ENCODE data around the gene AUTS2.

Gene AUTS2

GRCh38 chr7:69840248-69840647 lies 242.0 kb downstream of the AUTS2 start:
- no peak overlapping the region for H3K4me3 ChIP-seq (ENCODE audit: low read depth, low read length)
- DNase-seq (ENCODE audit: low read depth): no peak
- no peak for TF ChIP-seq CTCF (IDR thresholded peaks at IDR 0.05; ENCODE audit: low read depth, low read length, missing control alignments)

- DNase-seq (ENCODE audit: low read depth): peak; percentile 59
- TF ChIP-seq CTCF (IDR thresholded peaks at IDR 0.05; ENCODE audit: low read depth, low read length, missing control alignments): no peak
- no peak overlapping the region for H3K4me3 ChIP-seq (ENCODE audit: low read depth, low read length)
Measured at GRCh38 chr7:69843653-69844052, 245.4 kb downstream of the AUTS2 start.

- TF ChIP-seq CTCF (IDR thresholded peaks at IDR 0.05; ENCODE audit: low read depth, low read length, missing control alignments): no peak
- no peak overlapping the region for H3K4me3 ChIP-seq (ENCODE audit: low read depth, low read length)
- DNase-seq (ENCODE audit: low read depth): no peak
Measured at GRCh38 chr7:69844264-69844868, 246.1 kb downstream of the AUTS2 start.

- DNase-seq (ENCODE audit: low read depth): no peak
- H3K4me3 ChIP-seq (ENCODE audit: low read depth, low read length): no peak overlapping the region
- no peak for TF ChIP-seq CTCF (IDR thresholded peaks at IDR 0.05; ENCODE audit: low read depth, low read length, missing control alignments)
Measured at GRCh38 chr7:69845721-69846495, 247.6 kb downstream of the AUTS2 start.

GRCh38 chr7:69847921-69848612 lies 249.8 kb downstream of the AUTS2 start:
- H3K4me3 ChIP-seq (ENCODE audit: low read depth, low read length): no peak overlapping the region
- TF ChIP-seq CTCF (IDR thresholded peaks at IDR 0.05; ENCODE audit: low read depth, low read length, missing control alignments): no peak
- DNase-seq (ENCODE audit: low read depth): no peak

GRCh38 chr7:69849268-69849667 lies 251.0 kb downstream of the AUTS2 start:
- no peak overlapping the region for H3K4me3 ChIP-seq (ENCODE audit: low read depth, low read length)
- TF ChIP-seq CTCF (IDR thresholded peaks at IDR 0.05; ENCODE audit: low read depth, low read length, missing control alignments): no peak
- DNase-seq (ENCODE audit: low read depth): no peak

Data from GM12864 (cell line).